OCI-LY7 (cell line): ENCODE measurements around the gene SPAG5. TPM values are rescaled to one million over a fixed set of nuclear protein-coding genes. Genes with fewer than 3 reads are reported as not detected.
A peak's percentile ranks its signal among the peaks of the same experiment; 100 is the strongest.

ENCODE experiments used
- BruUV-seq: library from RNA; stranded (reverse); fragments of 400-500 nt; replicated peaks from 2 replicates; lab custom pipeline; 2021; lab: Mats Ljungman, UMichigan
- CTCF ChIA-PET: fragments of 300-600 bp; sonication (Branson Sonifier 250); formaldehyde crosslinking; loops from one replicate; lab custom pipeline; 2022; ENCODE audit warnings: antibody characterized with exemption; ENCODE audit not compliant: unreplicated experiment; lab: Charles Lee
- POLR2A ChIA-PET: fragments of 300-600 bp; sonication (Branson Sonifier 250); formaldehyde crosslinking; loops from one replicate; lab custom pipeline; 2022; ENCODE audit warnings: antibody characterized with exemption; lab: Charles Lee
- DNase-seq: peaks from one replicate; pipeline ENCODE4 v3.0.0-alpha.2; 2015; ENCODE audit warnings: low spot score
- H2AFZ ChIP-seq: fragments of 200-600 bp; sonication (generic), shearing (Covaris generic); 2 replicates; pipeline ENCODE4 v1.6.1; 2014; ENCODE audit warnings: mild to moderate bottlenecking, antibody characterized with exemption, low read length, moderate library complexity
- H3K27ac ChIP-seq: fragments of 200-600 bp; sonication (generic); 2 replicates; pipeline ENCODE4 v1.5.1; 2014; ENCODE audit warnings: mixed run types, low read depth, mild to moderate bottlenecking, moderate library complexity, low read length, inconsistent platforms; ENCODE audit not compliant: poor library complexity, severe bottlenecking
- H3K36me3 ChIP-seq: fragments of 200-600 bp; sonication (generic); 2 replicates; pipeline ENCODE4 v1.6.1; 2014; ENCODE audit warnings: mild to moderate bottlenecking, antibody characterized with exemption, low read length, moderate library complexity, mixed read lengths; ENCODE audit not compliant: insufficient read depth
- H3K4me1 ChIP-seq: fragments of 200-600 bp; sonication (generic); 2 replicates; pipeline ENCODE4 v1.5.1; 2014; ENCODE audit warnings: mild to moderate bottlenecking, low read length; ENCODE audit not compliant: insufficient read depth, poor library complexity, severe bottlenecking
- H3K4me2 ChIP-seq: fragments of 200-600 bp; sonication (generic); 2 replicates; pipeline ENCODE4 v1.6.1; 2014; ENCODE audit warnings: mild to moderate bottlenecking, low read length
- H3K4me3 ChIP-seq: fragments of 200-600 bp; sonication (generic); 2 replicates; pipeline ENCODE4 v1.5.1; 2014; ENCODE audit warnings: mild to moderate bottlenecking, low read depth, low read length; ENCODE audit not compliant: poor library complexity, severe bottlenecking
- H3K79me2 ChIP-seq: fragments of 200-600 bp; sonication (generic); 2 replicates; pipeline ENCODE4 v1.6.1; 2016; ENCODE audit warnings: low read depth, mild to moderate bottlenecking, low read length, moderate library complexity, mixed read lengths; ENCODE audit not compliant: insufficient read depth
- H3K9me2 ChIP-seq: fragments of 200-600 bp; sonication (generic); 2 replicates; pipeline ENCODE4 v1.6.1; 2016; ENCODE audit warnings: mild to moderate bottlenecking, low read length, mixed read lengths; ENCODE audit not compliant: insufficient read depth
- H3K9me3 ChIP-seq: fragments of 200-600 bp; sonication (generic); 2 replicates; pipeline ENCODE4 v1.6.1; 2014; ENCODE audit warnings: mild to moderate bottlenecking, mixed run types, low read length, mixed read lengths
- H4K20me1 ChIP-seq: fragments of 200-600 bp; sonication (generic); 2 replicates; pipeline ENCODE4 v1.6.1; 2014; ENCODE audit warnings: mild to moderate bottlenecking, antibody characterized with exemption, low read length, moderate library complexity, mixed read lengths; ENCODE audit not compliant: insufficient read depth
- CTCF ChIP-seq: fragments of 200-600 bp; sonication (generic); conservative IDR thresholded peaks from 2 replicates; pipeline ENCODE4 v1.5.1; 2014; ENCODE audit warnings: mild to moderate bottlenecking, antibody characterized with exemption, low read length, moderate library complexity, mixed read lengths
- EZH2phosphoT487 ChIP-seq: fragments of 200-600 bp; sonication (generic); IDR thresholded peaks from 2 replicates; pipeline ENCODE4 v1.6.1; 2018; ENCODE audit warnings: low read depth, borderline replicate concordance, mild to moderate bottlenecking, mixed run types, antibody characterized with exemption, low read length, moderate library complexity, mixed read lengths
- intact Hi-C: fragments of 100-400 bp; cut with micrococcal nuclease; formaldehyde crosslinking; loops from one replicate; pipeline ENCODE4 v1.10.0; 2022; ENCODE audit not compliant: unreplicated experiment
- total RNA-seq, 2 experiments: library from RNA; depleted of rRNA in 1 of 2; stranded (reverse); fragments of >200 nt in 1 of 2; shearing (Covaris generic) in 1 of 2; gene quantifications; 2 replicates each; pipeline ENCODE4 v1.2.3, GENCODE V29; 2014 to 2022

SPAG5 gene
- total RNA-seq, 2 experiments from 2014 or later, result 152 to 161 TPM

- DNase-seq, result no peak
- Histone ChIP-seq H3K4me2 (peak overlapping the region; percentile 78; the same call in 1 of the 2 replicates), H3K9me2 (no peaks in the 10 kb centered on the region), H3K36me3 (peaks cover 10% of the 10 kb centered on the region), H2AFZ (no peak overlapping the region), H3K4me3 (no peak overlapping the region), H3K9me3 (no peaks in the 10 kb centered on the region), H4K20me1 (peaks cover 5% of the 10 kb centered on the region), H3K79me2 (peaks cover 5% of the 10 kb centered on the region; the same call in 1 of the 2 replicates), H3K27ac (no peak overlapping the region), H3K4me1 (peaks cover 36% of the 10 kb centered on the region)
- intact Hi-C loops, result no loop called here
- BruUV-seq, result TSS peak; percentile 64
- TF ChIP-seq CTCF (no peak), EZH2phosphoT487 (no peak)
- ChIA-PET CTCF (no interaction called here), POLR2A (interaction anchor here (0.7 to 1.6 kb wide), 2 partner anchors 8 to 9 kb away, joined by 6 to 13 read pairs; partner anchors contain the start of gene ALDOC)
Measured at GRCh38 chr17:28569446-28569845, 29.4 kb downstream of the SPAG5 start.

GRCh38 chr17:28567604-28568003 lies 31.2 kb downstream of the SPAG5 start:
- Histone ChIP-seq H4K20me1 (peaks cover 5% of the 10 kb centered on the region), H3K79me2 (peaks cover 5% of the 10 kb centered on the region; the same call in 1 of the 2 replicates), H3K9me2 (no peaks in the 10 kb centered on the region), H2AFZ (no peak overlapping the region), H3K4me3 (peak overlapping the region; percentile 51), H3K36me3 (peaks cover 15% of the 10 kb centered on the region), H3K9me3 (no peaks in the 10 kb centered on the region), H3K4me2 (peak overlapping the region; percentile 82), H3K27ac (peak overlapping the region; percentile 32), H3K4me1 (peaks cover 34% of the 10 kb centered on the region)
- POLR2A ChIA-PET, result interaction anchor here (1.6 kb wide), 1 partner anchor 9 kb away, joined by 13 read pairs; the partner anchor contains the start of gene ALDOC
- CTCF ChIA-PET, result no interaction called here
- intact Hi-C loops, result no loop called here
- DNase-seq, result peak; percentile 79
- BruUV-seq, result no TSS peak
- TF ChIP-seq CTCF, result no peak
- TF ChIP-seq EZH2phosphoT487, result no peak

- intact Hi-C loops, result no loop called here
- H3K36me3 ChIP-seq, result peaks cover 31% of the 10 kb centered on the region
Measured at GRCh38 chr17:28563475-28563874, 35.4 kb downstream of the SPAG5 start.

More at GRCh38 chr17:28563475-28563874, 35.4 kb downstream of the SPAG5 start:
- no peak overlapping the region for H3K27ac ChIP-seq
- H3K4me2 ChIP-seq, result no peak overlapping the region
- peaks cover 5% of the 10 kb centered on the region for H4K20me1 ChIP-seq
- no peak overlapping the region for H2AFZ ChIP-seq
- no peaks in the 10 kb centered on the region for H3K9me3 ChIP-seq
- no peak overlapping the region for H3K4me3 ChIP-seq
- POLR2A ChIA-PET, result no interaction called here
- peaks cover 19% of the 10 kb centered on the region for H3K4me1 ChIP-seq
- CTCF ChIA-PET, result no interaction called here
- no peaks in the 10 kb centered on the region for H3K9me2 ChIP-seq
- peaks cover 5% of the 10 kb centered on the region; the same call in 1 of the 2 replicates for H3K79me2 ChIP-seq
- no peak for DNase-seq
- no TSS peak for BruUV-seq
- no peak for TF ChIP-seq EZH2phosphoT487
- TF ChIP-seq CTCF, result no peak
